ENCODE measurements around the gene KLRG1.

DNA sequence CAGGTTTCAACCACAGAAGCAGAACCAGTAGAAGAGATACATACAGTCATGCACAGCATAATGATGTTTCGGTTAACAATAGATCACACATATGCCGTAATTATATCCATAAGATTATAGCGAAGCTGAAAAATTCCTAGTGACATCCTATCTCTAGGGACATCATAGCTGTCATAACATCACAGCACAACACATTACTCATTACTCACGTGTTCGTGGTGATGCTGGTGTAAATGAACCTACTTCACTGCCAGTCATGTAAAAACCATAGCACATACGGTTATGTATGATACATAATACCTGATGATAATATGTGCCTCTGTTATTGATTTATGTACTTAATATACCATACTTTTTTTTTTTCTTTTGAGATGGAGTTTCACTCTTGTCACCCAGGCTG is 44.7 kb downstream of the KLRG1 start:
- TF ChIP-seq, protein P1, sequence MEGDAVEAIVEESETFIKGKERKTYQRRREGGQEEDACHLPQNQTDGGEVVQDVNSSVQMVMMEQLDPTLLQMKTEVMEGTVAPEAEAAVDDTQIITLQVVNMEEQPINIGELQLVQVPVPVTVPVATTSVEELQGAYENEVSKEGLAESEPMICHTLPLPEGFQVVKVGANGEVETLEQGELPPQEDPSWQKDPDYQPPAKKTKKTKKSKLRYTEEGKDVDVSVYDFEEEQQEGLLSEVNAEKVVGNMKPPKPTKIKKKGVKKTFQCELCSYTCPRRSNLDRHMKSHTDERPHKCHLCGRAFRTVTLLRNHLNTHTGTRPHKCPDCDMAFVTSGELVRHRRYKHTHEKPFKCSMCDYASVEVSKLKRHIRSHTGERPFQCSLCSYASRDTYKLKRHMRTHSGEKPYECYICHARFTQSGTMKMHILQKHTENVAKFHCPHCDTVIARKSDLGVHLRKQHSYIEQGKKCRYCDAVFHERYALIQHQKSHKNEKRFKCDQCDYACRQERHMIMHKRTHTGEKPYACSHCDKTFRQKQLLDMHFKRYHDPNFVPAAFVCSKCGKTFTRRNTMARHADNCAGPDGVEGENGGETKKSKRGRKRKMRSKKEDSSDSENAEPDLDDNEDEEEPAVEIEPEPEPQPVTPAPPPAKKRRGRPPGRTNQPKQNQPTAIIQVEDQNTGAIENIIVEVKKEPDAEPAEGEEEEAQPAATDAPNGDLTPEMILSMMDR (IDR thresholded peaks at IDR 0.05 in 4 of 5, conservative IDR thresholded peaks at IDR 0.05 in 1 of 5) = no peak
- no peak for TF ChIP-seq POLR2A (IDR thresholded peaks at IDR 0.05)

Measured in gastrocnemius medialis (tissue), 4 donors.